B cell (primary cell): ENCODE data around the gene TMEM214. TPM values are rescaled to one million over a fixed set of nuclear protein-coding genes. Genes with fewer than 3 reads are reported as not detected.

Source experiments
- ATAC-seq: fragments of 200-7000 bp; cut with Tn5 transposase; one replicate; pipeline ENCODE4 v1.10.0; 2021; ENCODE audit warnings: low read depth, mild to moderate bottlenecking, moderate number of reproducible peaks, moderate library complexity
- CTCF ChIA-PET: fragments of 350-600 bp; sonication (Branson Sonifier 250); formaldehyde crosslinking; loops from one replicate; lab custom pipeline; 2021; ENCODE audit warnings: antibody characterized with exemption, inconsistent platforms; lab: Charles Lee
- POLR2A ChIA-PET: fragments of 350-600 bp; sonication (Branson Sonifier 250); formaldehyde crosslinking; loops from one replicate; lab custom pipeline; 2021; ENCODE audit warnings: antibody characterized with exemption; lab: Charles Lee
- DNase-seq: peaks from one replicate; pipeline ENCODE4 v3.0.0; 2013
- H2AFZ ChIP-seq: 2 replicates; pipeline ENCODE4 v1.6.1; 2012; ENCODE audit warnings: mild to moderate bottlenecking, low read depth, low read length; ENCODE audit not compliant: insufficient read depth, poor library complexity, severe bottlenecking
- H3K27ac ChIP-seq, 2 donors: 1 replicate in 1 of 2; 2 replicates in 1 of 2; pipeline ENCODE4 v1.5.1; 2012 to 2013; ENCODE audit warnings: low read length in 2 of 2, mild to moderate bottlenecking in 2 of 2, moderate library complexity in 1 of 2
- H3K27me3 ChIP-seq, 4 experiments: fragments of 200-600 bp in 1 of 4; sonication (generic) in 1 of 4; replicated peaks in 1 of 4; 1 replicate in 2 of 4; 2 replicates in 2 of 4; pipeline versions ENCODE4 v1.6.1 to v1.7.0; 2013 to 2016; ENCODE audit warnings: low read length in 3 of 4, mild to moderate bottlenecking in 2 of 4, mixed read lengths in 1 of 4, moderate library complexity in 1 of 4; ENCODE audit not compliant: insufficient read depth in 4 of 4, control insufficient read depth in 3 of 4; ENCODE audit errors: control extremely low read depth in 1 of 4
- H3K36me3 ChIP-seq, 2 experiments: replicated peaks in 1 of 2; 1 replicate in 1 of 2; 2 replicates in 1 of 2; pipeline versions ENCODE4 v1.6.1 to v1.7.1; 2013; ENCODE audit warnings: low read length in 1 of 2; ENCODE audit not compliant: insufficient read depth in 2 of 2, control insufficient read depth in 1 of 2; ENCODE audit errors: control extremely low read depth in 1 of 2, extremely low read depth in 1 of 2
- H3K4me1 ChIP-seq, 2 donors: fragments of 200-600 bp in 1 of 2; sonication (generic) in 1 of 2; 1 replicate in 1 of 2; 2 replicates in 1 of 2; pipeline versions ENCODE4 v1.5.1 to v1.6.1; 2013 to 2017; ENCODE audit warnings: low read length in 2 of 2; ENCODE audit not compliant: control insufficient read depth in 2 of 2, insufficient read depth in 2 of 2
- H3K4me2 ChIP-seq: replicated peaks from 2 replicates; pipeline ENCODE3; 2012; ENCODE audit warnings: mild to moderate bottlenecking, low read depth, low read length; ENCODE audit not compliant: poor library complexity, severe bottlenecking
- H3K4me3 ChIP-seq, 5 experiments: fragments of 200-600 bp in 1 of 5; sonication (generic) in 1 of 5; 1 replicate in 3 of 5; 2 replicates in 2 of 5; pipeline versions ENCODE4 v1.5.1 to v1.7.0; 2011 to 2016; ENCODE audit warnings: low read length in 4 of 5, mild to moderate bottlenecking in 4 of 5, low read depth in 2 of 5, control low read depth in 1 of 5, moderate library complexity in 1 of 5; ENCODE audit not compliant: insufficient read depth in 1 of 5; ENCODE audit errors: control extremely low read depth in 1 of 5, extremely low read depth in 1 of 5
- H3K79me2 ChIP-seq: fragments of 200-600 bp; sonication (generic); one replicate; pipeline ENCODE4 v1.6.0; 2016; ENCODE audit warnings: low read length; ENCODE audit not compliant: control insufficient read depth, insufficient read depth
- H3K9ac ChIP-seq: fragments of 200-600 bp; sonication (generic); 2 replicates; pipeline ENCODE4 v1.6.1; 2017; ENCODE audit warnings: mild to moderate bottlenecking, low read length, moderate library complexity
- H3K9me3 ChIP-seq, 3 donors: one replicate each; pipeline versions ENCODE4 v1.6.1 to v1.7.1; 2013; ENCODE audit warnings: low read length in 2 of 3; ENCODE audit not compliant: control insufficient read depth in 2 of 3, insufficient read depth in 1 of 3; ENCODE audit errors: control extremely low read depth in 1 of 3
- H4K20me1 ChIP-seq: 2 replicates; pipeline ENCODE4 v1.6.0; 2012; ENCODE audit warnings: mild to moderate bottlenecking, low read length; ENCODE audit not compliant: insufficient read depth, control insufficient read depth, poor library complexity, severe bottlenecking
- H3K27ac Mint-ChIP-seq: one replicate; pipeline ENCODE4 v1.8.0; 2021; ENCODE audit warnings: mixed read lengths
- H3K27me3 Mint-ChIP-seq: one replicate; pipeline ENCODE4 v1.8.0; 2021; ENCODE audit warnings: mixed read lengths
- H3K4me1 Mint-ChIP-seq: one replicate; pipeline ENCODE4 v1.8.0; 2021; ENCODE audit warnings: mixed read lengths
- H3K4me3 Mint-ChIP-seq: one replicate; pipeline ENCODE4 v1.8.0; 2021; ENCODE audit warnings: mixed read lengths
- H3K9me3 Mint-ChIP-seq: one replicate; pipeline ENCODE4 v1.8.0; 2022; ENCODE audit warnings: mixed read lengths; ENCODE audit not compliant: insufficient read depth
- EZH2 ChIP-seq: IDR thresholded peaks from 2 replicates; pipeline ENCODE4 v1.6.1; 2012; ENCODE audit warnings: borderline replicate concordance, low read depth, mild to moderate bottlenecking, moderate library complexity, low read length; ENCODE audit not compliant: insufficient read depth, poor library complexity, severe bottlenecking
- WGBS: methylation state at CpG from one replicate; pipeline ENCODE4 v1.1.5; 2013; ENCODE audit warnings: missing lambda C conversion rate; ENCODE audit not compliant: insufficient coverage; 5-methylcytosine and 5-hydroxymethylcytosine counted together
- intact Hi-C: fragments of 100-400 bp; cut with micrococcal nuclease; formaldehyde crosslinking; loops from one replicate; pipeline ENCODE4 v1.10.0; 2022
- polyA plus RNA-seq: library from polyadenylated mRNA; depleted of rRNA; stranded (reverse); fragments of >200 nt; gene quantifications from 2 replicates; pipeline ENCODE4 v1.2.3, GENCODE V29; 2012
- total RNA-seq, 2 donors: library from RNA; stranded (reverse); fragments of 120-200 nt in 1 of 2; gene quantifications; 1 replicate in 1 of 2; 2 replicates in 1 of 2; pipeline versions ENCODE4 v1.2.3 to v1.2.4, GENCODE V29; 2013 to 2022
- TF ChIP-seq, protein P1 (sequence below): fragments of 200-600 bp; IDR thresholded peaks from one replicate; pipeline ENCODE4 v1.8.0; 2022; ENCODE audit warnings: antibody characterized with exemption, mild to moderate bottlenecking

TMEM214 gene
- total and polyA plus RNA-seq, 2 donors (not counting 1 experiment from before 2014, with no cell fraction given), result 80.1 to 91.1 TPM

GRCh38 chr2:27080140-27080469 lies 47.3 kb downstream of the TMEM214 start:
- Mint-ChIP-seq H3K9me3 (no peaks in the 10 kb centered on the region), H3K4me1 (peaks cover 32% of the 10 kb centered on the region), H3K4me3 (no peak overlapping the region), H3K27me3 (no peaks in the 10 kb centered on the region), H3K27ac (no peak overlapping the region)
- Histone ChIP-seq H3K27me3 (peaks cover 0 to 11% (median 4%) of the 10 kb centered on the region in 4 experiments), H3K9me3 (no peaks in the 10 kb centered on the region), H3K4me3 (no peak overlapping the region), H3K36me3 (no peaks in the 10 kb centered on the region), H3K9ac (no peak overlapping the region), H2AFZ (no peak overlapping the region), H3K27ac (no peak overlapping the region), H3K4me1 (peaks cover 21 to 35% of the 10 kb centered on the region in 2 donors), H3K4me2 (no peak overlapping the region), H3K79me2 (no peaks in the 10 kb centered on the region), H4K20me1 (no peaks in the 10 kb centered on the region)
- 95% methylated on average over 7 of the region's 7 CpGs for WGBS
- POLR2A ChIA-PET, result interaction anchor here (3.0 kb wide), 1 partner anchor 9 kb away, joined by 22 read pairs; the partner anchor contains the start of gene OST4
- no peak for TF ChIP-seq EZH2
- ATAC-seq (no peak), DNase-seq (no peak)
- CTCF ChIA-PET, result interaction anchor here (0.9 to 3.3 kb wide), 2 partner anchors 8 to 29 kb away, joined by 3 to 30 read pairs; partner anchors contain the start of genes AGBL5 and OST4
- intact Hi-C loops, result loop anchor here (2.0 to 10.0 kb wide), 4 partner anchors 133 to 1795 kb away; partner anchors contain the start of genes ATRAID, CENPA, MPV17 and SLC5A6

- no peak for TF ChIP-seq EZH2
- TF ChIP-seq, protein P1, sequence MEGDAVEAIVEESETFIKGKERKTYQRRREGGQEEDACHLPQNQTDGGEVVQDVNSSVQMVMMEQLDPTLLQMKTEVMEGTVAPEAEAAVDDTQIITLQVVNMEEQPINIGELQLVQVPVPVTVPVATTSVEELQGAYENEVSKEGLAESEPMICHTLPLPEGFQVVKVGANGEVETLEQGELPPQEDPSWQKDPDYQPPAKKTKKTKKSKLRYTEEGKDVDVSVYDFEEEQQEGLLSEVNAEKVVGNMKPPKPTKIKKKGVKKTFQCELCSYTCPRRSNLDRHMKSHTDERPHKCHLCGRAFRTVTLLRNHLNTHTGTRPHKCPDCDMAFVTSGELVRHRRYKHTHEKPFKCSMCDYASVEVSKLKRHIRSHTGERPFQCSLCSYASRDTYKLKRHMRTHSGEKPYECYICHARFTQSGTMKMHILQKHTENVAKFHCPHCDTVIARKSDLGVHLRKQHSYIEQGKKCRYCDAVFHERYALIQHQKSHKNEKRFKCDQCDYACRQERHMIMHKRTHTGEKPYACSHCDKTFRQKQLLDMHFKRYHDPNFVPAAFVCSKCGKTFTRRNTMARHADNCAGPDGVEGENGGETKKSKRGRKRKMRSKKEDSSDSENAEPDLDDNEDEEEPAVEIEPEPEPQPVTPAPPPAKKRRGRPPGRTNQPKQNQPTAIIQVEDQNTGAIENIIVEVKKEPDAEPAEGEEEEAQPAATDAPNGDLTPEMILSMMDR, result no peak
- H3K9me3 ChIP-seq, result no peaks in the 10 kb centered on the region
- WGBS, result over 99% methylated on average over 9 of the region's 14 CpGs
- DNase-seq (no peak), ATAC-seq (no peak)
- no peak overlapping the region for H3K27ac ChIP-seq
- ChIA-PET POLR2A (interaction anchor here (0.9 to 3.0 kb wide), 3 partner anchors 9 to 29 kb away, joined by 8 to 22 read pairs (median 15); partner anchors contain the start of genes AGBL5 and OST4), CTCF (interaction anchor here (1.0 to 4.7 kb wide), 5 partner anchors 9 to 118 kb away, joined by 4 to 30 read pairs (median 7); partner anchors contain the start of genes AGBL5, OST4 and PREB)
- H3K27me3 Mint-ChIP-seq, result no peaks in the 10 kb centered on the region
- peak overlapping the region; percentile 59 for H3K9ac ChIP-seq
- no peaks in the 10 kb centered on the region for H3K79me2 ChIP-seq
- H3K9me3 Mint-ChIP-seq, result no peaks in the 10 kb centered on the region
- peaks cover 32% of the 10 kb centered on the region for H3K4me1 Mint-ChIP-seq
- H2AFZ ChIP-seq, result peak overlapping the region; percentile 70
- peaks cover 0 to 11% (median 4%) of the 10 kb centered on the region in 4 experiments for H3K27me3 ChIP-seq
- H4K20me1 ChIP-seq, result no peaks in the 10 kb centered on the region
- peak overlapping the region; percentile 84 for H3K4me2 ChIP-seq
- no peak overlapping the region for H3K4me3 Mint-ChIP-seq
- no peak overlapping the region for H3K4me3 ChIP-seq
- no peaks in the 10 kb centered on the region for H3K36me3 ChIP-seq
- peak overlapping the region; percentile 27 for H3K27ac Mint-ChIP-seq
- peaks cover 21 to 35% of the 10 kb centered on the region in 2 donors for H3K4me1 ChIP-seq
- intact Hi-C loops, result loop anchor here (2.0 to 10.0 kb wide), 4 partner anchors 132 to 1794 kb away; partner anchors contain the start of genes ATRAID, CENPA, MPV17 and SLC5A6
Observed at GRCh38 chr2:27080603-27080936, 47.8 kb downstream of the TMEM214 start.
